HG03469 (cell line): ENCODE measurements around the gene SUSD3.

ENCODE experiments used
- ATAC-seq: cut with Tn5 transposase; IDR thresholded peaks from one replicate; pipeline ENCODE4 v1.9.1; 2021; ENCODE audit warnings: mild to moderate bottlenecking, moderate library complexity, moderate number of reproducible peaks; ENCODE audit not compliant: unreplicated experiment

Gene SUSD3

DNA sequence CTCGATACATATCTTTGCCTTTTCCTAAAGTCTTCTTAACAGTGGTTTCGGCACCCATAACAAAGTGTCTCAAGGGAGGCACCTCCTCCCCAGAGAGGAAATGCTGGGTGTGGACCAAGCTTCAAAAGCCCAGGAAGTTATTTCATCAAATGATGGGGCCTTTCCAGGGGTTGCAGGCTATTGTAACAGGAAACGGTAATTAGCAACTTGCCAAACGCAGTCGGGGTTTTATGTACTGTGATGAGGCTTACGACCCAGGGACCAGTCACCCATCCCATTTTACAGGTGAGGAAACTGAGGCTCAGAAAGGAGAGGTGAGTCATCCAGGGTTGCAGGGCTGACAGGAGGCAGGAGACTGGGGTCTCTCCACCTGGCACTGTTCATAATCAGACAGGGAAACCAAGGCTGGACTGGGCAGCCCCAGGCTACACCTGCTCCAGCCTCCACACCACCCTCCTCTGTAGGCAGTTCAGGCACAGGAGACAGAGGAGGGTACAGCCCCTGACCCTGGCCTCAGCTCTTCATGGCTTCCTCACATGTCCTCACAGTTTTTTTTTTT lies 30.0 kb upstream of the SUSD3 start:
- ATAC-seq: no peak

DNA sequence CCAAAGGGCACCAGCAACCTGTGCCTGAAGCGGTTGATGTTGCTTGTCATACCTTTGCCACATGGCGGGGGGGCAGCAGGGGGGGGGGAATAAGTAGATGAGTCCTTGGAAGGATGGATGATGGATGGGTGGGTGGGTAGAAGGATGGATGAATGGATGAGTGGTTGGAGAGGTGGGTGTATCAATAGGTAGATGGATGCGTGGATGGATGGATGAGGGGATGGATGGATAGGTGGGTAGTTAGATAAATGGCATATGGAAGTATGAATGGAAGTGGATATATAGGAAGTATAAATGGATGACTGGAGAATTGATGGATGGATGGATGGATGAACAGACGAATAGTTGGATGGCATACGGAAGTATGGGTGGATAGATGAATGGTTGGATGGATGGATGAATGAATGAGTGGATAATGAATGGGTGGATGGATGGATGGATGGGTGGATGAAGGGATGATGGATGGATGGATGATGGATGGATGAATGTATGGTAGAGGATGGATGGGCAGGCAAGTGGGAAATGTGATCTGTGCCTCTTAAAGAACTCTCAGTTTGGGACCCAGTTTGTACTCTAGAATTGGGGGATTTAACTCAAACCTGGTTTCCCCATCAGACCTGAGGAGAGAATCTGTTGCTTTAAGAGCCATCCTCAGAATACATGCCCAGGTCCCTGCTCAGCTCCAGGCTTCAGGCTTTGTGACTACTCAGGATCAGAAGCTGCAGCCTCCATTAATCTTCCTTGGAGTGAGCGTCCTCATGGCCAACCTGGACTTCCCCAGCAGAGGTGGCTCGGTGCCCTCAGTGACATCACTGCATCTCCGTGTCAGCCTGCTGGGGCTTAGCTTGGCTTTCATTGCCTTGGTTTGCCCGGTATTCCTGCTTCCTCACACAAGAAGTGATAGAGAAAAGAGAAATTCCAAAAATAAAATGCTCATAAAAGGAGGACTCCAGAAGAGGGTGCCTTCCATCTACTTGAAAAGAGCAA lies 27.6 kb upstream of the SUSD3 start:
- ATAC-seq: no peak

DNA sequence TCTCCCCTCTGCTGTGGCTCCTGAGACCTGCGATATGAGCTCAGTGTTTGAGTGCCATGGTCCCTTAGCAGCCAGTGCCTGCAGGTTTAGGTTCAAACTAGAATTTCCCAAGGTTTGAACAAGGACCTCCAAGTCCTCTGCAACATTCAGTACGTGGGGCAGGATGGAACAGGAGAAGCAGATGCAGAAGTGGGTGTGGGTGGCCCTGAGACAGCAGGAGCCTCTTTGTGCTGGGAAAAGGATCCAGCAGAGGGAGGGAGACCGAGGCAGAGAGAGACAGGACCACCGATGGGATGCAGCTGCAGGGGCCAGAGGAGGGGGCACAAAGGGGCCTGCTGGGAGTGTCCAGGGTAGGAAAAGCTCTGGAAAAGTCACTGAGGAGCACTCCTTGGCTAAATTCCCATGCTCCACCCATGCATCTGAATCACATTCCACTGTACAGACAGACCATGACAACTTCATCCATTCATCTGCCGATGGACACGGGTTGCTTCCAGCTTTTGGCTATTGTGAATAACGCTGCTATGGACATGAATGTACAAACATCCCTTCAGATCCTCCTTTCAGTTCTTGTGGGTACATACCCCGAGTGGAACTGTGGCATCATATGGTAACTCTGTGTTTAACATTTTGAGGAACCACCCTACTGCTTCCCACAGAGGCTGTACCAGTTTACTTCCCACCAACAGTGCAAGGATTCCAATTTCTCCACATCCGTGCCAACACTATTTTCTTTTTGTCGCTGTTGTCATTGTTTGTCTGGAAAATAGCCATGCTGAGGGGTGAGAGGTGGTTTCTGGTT lies 26.7 kb upstream of the SUSD3 start:
- no peak for ATAC-seq

DNA sequence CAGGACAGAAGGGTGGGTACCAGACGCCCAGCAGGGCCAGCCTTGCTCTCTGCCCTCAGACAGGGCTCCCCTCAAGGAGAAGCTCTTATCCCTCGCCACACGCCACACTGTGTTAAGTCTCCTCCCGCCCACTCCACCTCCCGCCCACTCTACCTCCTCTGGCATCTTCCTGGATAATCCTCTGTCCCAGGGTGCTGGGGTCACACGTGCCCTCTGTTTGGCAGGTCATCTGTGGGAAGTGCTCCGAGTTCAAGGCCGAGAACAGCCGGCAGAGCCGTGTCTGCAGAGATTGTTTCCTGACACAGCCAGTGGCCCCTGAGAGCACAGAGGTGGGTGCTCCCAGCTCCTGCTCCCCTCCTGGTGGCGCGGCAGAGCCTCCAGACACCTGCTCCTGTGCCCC lies 26.0 kb upstream of the SUSD3 start:
- ATAC-seq: no peak

DNA sequence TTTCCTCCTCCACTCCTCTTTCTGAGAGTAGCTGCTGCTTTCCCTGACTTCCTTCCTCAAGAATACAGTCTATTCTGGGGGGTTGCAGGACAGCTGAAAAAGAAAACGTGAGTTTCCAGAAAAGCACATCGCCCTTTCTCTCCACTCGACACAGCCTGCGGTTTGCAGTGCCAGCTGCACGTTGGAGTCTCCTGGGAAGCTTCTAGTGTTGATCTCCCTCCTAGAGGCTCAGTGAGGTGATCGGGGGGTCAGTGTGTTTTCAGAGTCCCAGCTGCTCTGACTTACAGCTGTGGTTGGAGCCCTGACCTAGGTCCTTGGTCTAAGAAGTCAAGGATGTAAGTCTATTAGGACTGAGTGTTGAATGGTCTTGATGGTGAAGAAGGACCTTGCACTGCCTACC lies 25.0 kb upstream of the SUSD3 start:
- ATAC-seq: no peak

DNA sequence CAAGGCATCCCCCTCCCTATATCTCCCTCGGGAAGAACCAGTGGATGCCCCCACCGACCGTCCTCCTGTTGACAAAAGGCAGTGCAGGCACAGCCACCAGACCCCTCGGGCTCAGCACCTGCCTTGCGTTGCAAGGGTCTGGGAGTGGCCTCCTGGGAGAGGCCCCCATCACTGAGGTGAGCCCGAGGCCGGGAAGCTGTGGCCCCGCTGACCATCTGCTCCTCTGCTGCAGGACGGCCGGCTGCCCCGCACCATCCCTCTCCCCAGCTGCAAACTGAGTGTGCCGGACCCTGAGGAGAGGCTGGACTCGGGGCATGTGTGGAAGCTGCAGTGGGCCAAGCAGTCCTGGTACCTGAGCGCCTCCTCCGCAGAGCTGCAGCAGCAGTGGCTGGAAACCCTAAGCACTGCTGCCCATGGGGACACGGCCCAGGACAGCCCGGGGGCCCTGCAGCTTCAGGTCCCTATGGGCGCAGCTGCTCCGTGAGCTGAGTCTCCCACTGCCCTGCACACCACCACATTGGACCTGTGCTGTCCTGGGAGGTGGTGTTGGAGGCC lies 23.3 kb upstream of the SUSD3 start:
- no peak for ATAC-seq

DNA sequence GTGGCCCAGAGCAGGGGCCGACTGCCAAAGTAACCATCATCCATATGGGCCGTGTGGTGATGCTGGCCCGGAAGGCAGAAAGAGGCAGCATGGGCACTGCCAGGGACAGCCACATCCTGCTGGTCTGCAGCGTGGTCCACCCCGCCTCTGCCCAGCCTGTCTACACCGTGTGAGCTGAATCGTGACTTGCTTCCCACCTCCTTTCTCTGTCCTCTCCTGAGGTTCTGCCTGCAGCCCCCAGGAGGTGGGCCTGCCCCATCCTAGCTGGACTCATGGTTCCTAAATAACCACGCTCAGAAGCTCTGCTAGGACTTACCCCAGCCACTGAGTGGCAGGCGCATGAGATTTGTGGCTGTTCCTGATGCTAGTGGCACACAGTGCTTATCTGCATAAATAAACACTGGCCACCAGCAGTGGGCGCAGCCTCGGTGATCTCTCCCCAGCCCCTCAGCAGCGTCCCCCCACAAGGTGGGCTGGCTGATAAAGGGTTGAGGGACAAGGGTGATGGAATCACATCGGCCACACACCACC lies 22.6 kb upstream of the SUSD3 start:
- no peak for ATAC-seq

DNA sequence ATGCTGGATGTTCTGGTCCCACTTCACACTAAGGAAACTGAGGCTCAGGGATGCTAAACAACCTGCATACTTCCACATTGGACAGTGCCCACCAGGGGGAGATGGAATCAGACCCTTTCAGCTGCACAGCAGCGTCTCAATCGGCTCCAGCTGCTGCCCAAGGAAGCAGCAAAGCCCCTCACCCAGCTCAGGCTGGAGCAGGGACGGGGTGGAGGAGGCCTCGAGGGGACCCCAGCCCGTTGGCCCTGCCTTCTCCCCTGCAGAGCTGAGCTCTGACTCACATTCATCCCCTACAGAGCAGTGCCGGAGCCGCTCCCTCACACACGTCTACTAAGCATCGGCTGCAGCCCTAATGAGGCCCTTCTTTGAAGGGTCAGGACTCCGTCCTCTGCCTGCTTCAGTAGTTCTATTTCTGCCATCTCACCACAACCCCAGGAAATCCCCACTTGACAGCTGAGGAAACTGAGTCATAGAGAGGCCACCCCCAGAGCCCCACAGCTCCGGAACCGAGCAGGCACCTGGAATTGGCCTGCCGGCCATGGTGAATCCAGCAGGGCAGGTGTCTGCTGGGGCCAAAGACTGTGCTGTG lies 21.5 kb upstream of the SUSD3 start:
- ATAC-seq: no peak

DNA sequence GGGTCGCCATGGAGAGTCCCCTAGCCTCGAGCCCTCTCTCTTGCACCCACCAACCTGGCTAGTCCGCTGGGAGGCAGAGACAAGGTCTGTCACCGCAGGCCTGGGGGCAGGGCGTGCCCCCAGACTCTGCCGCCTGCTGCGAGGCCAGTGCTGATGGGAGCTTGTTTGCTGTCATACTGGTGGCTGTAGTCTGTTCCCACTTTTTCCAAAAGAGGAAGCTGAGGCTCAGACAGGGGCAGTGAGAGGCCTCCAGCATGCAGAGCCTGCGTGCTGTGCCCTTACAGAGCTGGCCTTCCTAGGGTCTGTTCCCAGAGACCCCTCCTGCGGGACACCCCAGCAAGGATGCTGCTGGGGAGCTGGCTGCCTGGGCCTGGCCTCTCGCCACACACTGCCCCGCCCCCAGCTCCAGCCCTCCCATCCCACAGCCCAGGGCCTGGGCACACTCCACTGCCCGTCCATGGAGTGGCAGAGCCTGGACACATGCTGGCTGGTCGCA lies 21.0 kb upstream of the SUSD3 start:
- ATAC-seq: no peak

DNA sequence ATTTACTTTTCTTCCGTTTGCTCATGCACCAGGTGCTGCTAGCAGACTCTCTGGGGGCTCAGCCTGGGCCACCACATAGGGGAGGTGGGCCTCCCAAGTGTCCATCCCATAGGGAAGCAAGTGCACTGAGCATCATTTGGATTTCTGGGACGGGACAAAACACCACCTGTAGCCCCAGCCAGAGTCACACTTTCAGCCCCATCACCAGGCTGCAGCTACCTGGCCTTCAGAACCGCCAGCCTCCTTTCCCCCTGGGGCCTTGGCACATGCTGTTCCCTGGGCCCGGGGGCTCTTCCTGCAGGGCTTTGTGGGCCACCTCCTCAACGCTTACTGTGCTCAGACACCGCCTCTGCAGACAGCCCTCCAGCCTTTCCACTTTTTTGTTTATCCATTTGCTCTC lies 19.6 kb upstream of the SUSD3 start:
- ATAC-seq: no peak

DNA sequence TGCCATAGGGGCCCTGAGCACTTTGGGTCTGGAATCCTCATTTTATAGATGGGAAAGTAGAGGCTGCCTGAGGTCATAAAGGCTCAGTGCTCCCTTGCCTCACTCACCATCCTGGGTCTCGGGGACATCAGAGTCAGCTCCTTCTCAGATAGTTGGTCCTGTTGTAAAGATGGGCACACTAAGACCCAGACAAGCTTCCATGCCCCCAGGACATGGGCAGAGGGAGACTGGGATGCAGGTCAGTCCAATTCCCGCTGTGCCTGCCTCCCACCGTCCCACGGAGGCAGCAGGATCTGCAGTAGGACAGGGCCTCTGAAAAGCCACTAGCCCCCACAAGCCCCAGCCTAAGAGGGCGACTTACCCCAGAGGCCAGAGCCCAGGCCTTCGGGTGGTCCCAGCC lies 19.0 kb upstream of the SUSD3 start:
- ATAC-seq: no peak

DNA sequence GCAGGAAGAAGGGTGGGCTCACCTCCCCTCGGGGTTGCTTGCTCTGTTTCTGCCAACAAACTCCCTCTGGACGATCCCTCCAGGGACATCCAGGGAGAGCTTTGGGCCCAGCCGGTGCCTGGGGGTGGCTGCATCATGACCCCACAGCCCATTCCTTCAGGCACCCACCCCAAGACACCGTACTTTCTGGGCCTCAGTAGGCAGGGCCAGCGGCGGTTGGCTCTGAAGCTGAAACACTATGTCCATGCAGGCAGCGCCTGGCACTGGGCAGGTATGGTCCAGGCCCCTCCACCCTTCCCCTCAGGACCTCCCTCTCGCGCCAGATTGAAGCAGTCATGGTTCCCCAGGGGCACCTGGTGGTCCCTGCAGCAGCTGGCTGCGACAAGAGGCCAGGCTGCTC lies 18.5 kb upstream of the SUSD3 start:
- ATAC-seq: no peak

DNA sequence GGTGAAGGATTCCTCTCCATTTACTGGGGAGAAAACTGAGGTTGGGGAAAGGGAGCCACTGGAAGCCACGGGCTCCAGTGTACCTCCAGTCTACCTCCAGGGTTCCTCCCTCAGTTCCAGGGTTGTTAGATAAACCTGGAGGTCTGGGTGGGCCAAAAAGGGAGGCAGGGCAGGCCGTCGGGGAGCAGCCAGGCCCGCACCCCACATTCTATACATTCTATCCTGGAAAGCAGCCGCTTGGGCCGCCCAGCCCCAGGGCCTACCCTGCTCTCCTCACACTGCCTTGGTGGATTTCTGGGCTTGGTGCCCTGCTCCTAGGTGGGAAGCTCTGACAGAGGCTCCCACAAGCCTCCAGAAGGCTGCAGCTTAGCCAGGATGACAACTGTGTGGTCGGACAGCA lies 18.1 kb upstream of the SUSD3 start:
- ATAC-seq: no peak

DNA sequence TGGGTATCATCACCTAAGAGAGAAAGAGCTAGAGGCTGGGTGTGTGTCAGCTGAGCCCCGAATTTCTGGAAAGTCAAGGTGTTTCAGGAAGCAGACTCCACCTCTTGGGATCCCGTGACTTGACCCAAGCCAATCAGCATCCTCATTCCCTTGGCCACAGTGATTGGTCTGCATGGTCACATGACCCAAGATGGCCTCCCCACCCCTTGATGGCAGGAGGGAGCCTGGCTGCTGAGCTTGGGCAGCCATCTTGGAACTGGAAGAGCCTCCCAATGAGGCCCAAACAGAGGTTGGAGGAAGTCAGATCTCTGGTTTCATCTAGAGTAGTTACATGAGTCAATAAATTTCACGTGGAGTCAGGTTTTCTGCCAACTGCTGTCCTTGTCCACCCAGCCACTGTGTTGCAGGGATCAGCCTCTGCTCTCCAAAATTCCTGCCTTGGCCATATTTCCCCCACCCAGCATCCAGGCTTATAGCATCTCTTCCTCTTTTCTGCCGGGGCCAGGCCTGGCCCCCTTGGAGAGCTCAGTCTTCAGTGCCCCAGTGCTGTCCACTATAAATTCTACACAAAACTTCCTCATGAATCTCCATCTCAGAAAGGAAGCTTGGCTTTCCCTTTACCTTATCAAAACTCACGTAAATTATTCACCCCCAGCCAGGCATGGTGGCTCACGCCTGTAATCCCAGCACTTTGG lies 17.2 kb upstream of the SUSD3 start:
- ATAC-seq: no peak

DNA sequence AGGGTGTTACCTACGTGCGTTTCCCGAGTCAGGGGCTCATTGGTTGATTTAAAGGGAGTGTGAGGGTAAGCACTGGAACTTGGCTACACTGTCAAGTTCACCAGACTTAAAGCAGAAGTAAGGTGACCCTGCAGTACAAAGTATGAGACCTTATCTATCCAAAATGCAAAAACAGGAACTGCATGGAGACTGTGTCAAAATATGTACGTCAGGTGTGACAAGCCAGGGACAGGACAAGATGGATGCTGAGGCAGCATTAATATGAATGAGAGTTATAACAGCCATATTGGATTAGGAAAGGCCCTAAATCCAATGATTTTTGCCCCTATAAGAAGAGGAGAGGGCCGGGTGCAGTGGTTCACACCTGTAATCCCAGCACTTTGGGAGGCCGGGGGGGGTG lies 15.4 kb upstream of the SUSD3 start:
- ATAC-seq: no peak

DNA sequence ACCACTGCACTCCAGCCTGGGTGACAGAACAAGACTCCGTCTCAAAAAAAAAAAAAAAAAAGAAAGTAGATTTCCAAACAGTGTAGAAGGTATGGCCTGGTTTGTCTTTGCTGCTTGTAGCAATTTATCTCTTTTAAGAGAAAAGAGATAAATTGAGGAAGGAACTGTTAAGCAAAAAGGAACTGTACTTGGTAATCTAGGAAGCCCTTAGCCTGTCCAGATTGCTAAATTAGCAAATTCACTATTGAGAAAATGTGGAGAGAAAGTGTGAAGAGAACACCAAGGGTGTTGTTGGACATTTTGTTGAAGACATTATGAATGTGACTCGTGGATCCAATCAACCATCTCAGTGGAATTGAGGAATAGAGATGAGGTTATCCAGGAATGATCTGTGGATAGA lies 13.0 kb upstream of the SUSD3 start:
- ATAC-seq: no peak

DNA sequence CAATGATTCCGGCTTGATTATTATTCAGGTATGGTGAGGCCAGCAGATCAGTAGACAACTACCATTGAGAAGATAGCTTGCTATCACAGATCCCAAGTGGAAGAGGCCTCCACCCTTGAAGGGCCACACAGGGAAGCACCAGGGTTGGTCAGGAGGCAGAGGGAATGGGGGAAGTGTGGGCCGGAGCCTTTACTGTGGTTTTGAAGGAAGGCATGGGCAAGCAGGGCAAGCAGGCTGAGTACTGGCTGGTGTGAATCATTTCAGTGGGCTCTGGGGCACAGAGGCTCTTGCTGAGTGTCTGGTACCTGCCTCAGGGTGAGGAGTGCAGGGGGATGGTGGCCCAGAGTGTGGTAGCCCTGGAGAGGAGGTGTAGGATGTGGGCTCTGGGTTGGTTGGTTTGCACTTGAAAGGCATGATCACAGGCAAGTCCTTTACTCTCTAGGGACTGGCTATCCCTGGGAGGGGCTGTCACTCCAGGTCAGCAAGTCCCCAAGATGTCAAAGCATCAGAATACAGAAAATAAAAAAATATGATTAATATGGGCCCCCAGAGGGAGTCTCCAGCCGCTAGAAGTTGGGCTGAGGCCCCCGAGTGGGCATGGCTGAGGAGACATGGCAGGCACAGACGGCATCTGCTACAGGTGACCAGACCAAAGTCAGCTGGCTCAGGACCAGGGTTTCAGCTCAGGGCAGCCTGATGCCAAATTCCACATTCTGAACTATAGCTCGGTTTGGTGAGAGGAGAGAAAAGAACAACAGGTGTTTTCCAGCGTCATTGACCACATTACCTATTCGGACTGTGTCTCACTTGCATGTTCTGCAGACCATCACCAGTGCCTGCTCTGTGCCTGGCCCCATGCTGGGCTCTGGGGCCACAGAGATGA lies 9.7 kb upstream of the SUSD3 start:
- ATAC-seq: no peak

DNA sequence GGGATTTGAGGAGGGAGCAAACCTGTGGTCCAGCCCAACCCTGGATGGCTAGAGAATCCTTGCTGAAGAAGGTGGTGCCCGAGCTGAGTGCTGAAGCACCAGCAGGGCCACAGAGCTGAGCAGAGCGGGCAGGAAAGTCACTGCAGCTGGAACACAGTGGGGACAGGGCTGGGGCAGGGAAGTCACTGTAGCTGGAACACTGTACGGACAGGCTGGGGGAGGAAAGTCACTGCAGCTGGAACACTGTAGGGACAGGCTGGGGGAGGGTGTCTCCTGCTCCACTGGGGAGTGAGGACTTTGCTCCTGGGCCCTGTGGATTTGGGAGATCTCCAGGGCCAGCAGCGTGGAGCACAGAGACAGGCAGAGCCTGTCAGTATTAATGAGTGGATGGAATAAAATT lies 9.0 kb upstream of the SUSD3 start:
- ATAC-seq: no peak

DNA sequence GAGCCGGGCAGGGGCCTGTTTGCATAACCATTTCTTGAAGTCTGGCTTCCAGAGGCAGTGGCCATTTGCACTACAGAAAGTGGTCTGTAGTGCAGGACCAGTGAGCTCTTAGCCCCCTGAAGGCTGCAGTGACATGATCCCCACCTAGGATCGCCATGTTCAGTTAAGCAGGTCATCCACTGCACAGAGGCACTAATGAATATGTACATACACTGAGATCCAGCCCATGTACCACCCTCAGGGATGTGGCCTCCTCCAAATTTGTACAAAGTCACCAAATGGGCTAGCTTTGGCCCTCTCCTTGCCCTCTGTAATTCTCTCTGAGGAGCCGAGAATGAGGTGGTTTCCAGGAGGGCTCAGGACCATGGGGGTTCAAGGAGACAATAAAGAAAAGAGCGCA lies 8.3 kb upstream of the SUSD3 start:
- no peak for ATAC-seq
